Right lobe of liver (tissue), 4 donors: ENCODE measurements around the gene PCDH15.

Experiments used
- POLR2A ChIP-seq: fragments of 450-650 bp; IDR thresholded peaks from one replicate; pipeline ENCODE4 v1.6.1; 2017; ENCODE audit warnings: antibody characterized with exemption, mild to moderate bottlenecking
- TF ChIP-seq, protein P1 (sequence below), 4 donors: fragments of 200-600 bp in 3 of 4; fragments of 450-650 bp in 1 of 4; IDR thresholded peaks; one replicate each; pipeline versions ENCODE4 v1.5.1 to v1.8.0; 2016 to 2022; ENCODE audit warnings: antibody characterized with exemption in 4 of 4, mild to moderate bottlenecking in 2 of 4
- donor health status: DM: no; HTN: no; CAD: no.
- donor health status: DM: no; HTN: no; CAD: no.
- donor health status: DM: no; HTN: yes; CAD: no.

DNA sequence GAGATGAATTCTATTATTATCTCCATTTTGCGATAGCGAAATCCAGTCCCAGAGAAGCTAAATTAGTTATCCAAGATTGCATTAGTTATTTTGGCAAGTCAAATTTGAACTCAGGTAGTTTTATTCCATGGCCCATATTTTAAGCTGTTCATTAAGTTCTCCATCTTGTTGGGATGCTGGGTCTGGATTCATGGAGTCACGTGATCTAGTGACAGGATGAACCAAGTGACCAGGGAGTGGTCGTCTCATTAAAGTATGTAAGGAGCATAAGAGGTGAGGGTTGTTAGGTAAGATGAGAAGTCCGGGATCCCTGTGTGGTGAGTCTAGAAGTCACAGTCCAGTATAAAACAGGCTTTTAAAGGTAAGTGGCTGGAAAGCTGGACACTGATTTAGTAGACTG, 740.5 kb downstream of the PCDH15 start:
- TF ChIP-seq, protein P1, sequence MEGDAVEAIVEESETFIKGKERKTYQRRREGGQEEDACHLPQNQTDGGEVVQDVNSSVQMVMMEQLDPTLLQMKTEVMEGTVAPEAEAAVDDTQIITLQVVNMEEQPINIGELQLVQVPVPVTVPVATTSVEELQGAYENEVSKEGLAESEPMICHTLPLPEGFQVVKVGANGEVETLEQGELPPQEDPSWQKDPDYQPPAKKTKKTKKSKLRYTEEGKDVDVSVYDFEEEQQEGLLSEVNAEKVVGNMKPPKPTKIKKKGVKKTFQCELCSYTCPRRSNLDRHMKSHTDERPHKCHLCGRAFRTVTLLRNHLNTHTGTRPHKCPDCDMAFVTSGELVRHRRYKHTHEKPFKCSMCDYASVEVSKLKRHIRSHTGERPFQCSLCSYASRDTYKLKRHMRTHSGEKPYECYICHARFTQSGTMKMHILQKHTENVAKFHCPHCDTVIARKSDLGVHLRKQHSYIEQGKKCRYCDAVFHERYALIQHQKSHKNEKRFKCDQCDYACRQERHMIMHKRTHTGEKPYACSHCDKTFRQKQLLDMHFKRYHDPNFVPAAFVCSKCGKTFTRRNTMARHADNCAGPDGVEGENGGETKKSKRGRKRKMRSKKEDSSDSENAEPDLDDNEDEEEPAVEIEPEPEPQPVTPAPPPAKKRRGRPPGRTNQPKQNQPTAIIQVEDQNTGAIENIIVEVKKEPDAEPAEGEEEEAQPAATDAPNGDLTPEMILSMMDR (IDR thresholded peaks at IDR 0.05) = no peak
- TF ChIP-seq POLR2A = no peak
